C1 segment of cervical spinal cord (tissue), 14 donors: Measurements from ENCODE around the gene MEIOSIN.
"Not testable (repeated sequence)": the region's sequence is repeated elsewhere in the genome, so short reads cannot be mapped to it uniquely, and the experiment has no call there.

Source experiments
- DNase-seq, 14 donors: peaks; one replicate each; lab custom pipeline; 2025; lab: John Stamatoyannopoulos, UW

The MEIOSIN gene

DNA sequence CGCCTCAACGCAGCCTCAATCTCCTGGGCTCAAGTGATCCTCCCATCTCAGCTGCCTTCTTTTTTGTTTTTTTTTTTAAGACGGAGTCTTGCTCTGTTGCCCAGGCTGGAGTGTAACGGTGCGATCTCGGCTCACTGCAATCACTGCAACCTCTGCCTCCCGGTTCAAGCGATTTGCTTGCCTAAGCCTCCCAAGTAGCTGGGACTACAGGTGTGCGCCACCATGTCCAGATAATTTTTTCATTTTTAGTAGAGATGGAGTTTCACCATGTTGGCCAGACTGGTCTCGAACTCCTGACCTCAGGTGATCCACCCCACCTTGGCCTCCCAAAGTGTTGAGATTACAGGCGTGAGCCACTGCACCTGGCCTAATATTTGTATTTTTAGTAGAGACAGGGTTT lies 13.2 kb upstream of the MEIOSIN start:
- DNase-seq: not testable (repeated sequence)

DNA sequence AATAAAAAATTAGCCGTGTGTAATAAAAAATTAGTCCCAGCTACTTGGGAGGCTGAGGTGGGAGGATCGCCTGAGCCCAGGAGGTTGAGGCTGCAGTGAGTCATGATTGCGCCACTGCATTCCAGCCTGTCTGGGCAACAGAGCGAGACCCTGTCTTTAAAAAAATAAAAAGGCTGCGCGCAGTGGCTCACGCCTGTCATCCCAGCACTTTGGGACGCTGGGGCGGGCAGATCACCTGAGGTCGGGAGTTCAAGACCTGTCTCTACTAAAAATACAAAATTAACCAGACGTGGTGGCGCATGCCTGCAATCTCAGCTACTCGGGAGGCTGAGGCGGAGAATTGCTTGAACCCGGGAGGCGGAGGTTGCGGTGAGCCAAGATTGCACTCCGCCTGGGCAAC lies 4.6 kb upstream of the MEIOSIN start:
- DNase-seq: not testable (repeated sequence)

DNA sequence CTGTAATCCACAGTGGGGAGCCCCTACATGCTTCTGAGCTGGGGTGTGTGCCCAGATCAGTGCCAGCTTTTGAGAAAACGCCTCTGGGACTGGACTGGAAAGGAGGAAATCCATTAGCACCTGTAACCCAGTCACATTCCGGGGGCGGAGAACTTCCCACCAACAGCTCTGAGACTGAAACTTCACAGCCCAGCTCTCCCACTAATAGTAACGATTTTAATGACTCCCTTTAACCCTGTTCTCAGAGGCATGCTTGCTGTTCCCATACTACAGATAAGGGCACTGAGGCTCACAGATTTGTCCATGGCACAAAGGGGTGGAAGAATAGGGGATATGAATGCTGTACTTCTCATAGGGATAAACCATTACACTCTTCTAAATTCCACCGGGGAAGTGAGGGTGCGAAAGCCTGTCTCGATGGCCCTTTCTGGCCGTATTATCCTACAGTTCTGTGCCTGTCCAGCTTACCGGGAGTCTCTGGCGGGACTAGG lies 3.4 kb upstream of the MEIOSIN start:
- DNase-seq: peak in 1 of 14 donors; percentile 18

DNA sequence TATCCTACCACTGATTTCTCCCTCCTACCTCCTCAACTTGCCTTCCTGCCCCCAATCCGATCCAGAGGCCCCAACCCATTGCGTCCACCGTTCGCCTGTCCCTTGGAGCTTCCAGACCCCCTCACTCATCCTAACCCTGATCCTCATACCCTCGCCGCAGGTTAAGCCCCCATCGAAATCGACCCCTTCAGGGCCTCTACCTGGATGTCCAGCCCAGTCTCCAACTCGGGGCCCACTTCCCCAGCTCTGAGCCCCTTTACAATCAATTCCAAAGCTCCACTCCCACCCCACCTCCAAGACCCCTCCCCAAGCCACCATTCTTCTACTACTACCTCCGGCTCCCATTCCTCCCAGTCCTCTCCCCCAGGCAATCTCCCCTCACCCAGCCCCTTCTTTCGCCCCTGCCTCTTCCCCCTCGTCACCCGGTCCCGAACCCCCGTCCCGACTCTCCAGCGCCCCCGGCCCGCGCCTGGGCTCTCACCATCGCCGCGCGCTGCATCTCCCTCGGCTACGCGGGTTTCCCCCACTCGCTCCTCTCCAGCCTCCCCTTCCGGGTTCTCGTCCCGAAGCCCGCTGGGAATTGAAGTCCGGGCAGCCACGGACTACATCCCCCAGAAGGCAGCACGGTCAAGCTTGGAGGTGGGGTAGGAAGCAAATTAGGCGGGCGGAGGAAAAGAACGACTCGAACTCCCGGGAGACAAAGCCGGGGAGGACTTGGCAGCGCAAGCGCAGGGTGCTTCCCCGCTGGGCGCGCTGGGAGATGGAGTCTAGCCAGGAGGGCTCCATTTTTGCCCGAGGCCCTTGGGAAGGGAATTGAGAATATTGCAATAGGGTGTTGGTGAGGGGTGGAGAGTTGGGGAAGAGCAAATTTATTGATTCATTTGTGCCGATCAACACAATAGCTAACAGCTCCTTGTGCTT lies 2.6 kb upstream of the MEIOSIN start, which contains the start of gene FBXO46:
TSS of gene FBXO46 (minus strand) at position 529 of the 921 bp plus-strand sequence. CDS start 17,401 bp downstream, outside the sequence.
- peak; percentile 61 to 98 (median 95) for DNase-seq

DNA sequence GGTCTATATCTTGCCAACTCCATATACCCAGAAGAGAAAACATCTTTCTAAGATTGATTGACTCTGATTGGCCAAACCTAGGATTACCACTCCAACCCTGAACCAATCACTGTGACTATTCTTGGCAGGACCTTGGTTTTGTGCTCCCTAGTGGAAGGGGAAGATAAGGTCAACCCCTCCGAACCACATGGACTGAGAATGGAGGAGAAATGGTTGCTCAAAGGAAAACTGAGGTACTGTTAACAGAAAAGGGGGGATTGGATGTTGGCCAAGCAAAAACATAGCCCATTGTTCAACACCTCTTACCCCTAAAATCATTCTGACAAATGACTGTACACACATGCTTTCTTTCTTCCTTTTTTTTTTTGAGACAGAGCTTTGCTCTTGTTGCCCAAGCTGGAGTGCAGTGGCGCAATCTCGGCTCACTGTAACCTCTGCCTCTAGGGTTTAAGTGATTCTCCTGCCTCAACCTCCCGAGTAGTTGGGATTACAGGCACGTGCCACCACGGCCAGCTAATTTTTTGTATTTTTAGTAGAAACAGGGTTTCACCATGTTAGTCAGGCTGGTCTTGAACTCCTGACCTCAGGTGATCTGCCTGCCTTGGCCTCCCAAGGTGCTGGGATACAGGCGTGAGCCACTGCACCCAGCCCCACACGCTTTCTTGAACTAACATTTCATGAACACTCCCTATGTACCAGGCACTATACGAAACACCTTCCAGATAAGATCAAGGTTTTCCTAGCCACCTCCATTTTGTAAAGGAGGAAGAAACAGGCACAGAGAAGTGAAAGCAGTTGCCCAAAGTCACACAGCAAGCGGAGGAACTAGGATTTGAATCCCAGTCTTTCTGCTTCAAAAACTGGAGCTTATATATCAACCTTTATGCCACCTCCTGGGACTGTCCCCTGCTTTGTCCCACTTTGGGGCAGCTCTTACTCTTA lies 6.5 kb downstream of the MEIOSIN start:
- DNase-seq: no peak

- DNase-seq: no peak
These were observed 9.7 kb downstream of the MEIOSIN start for GRCh38 chr19:45742969-45743368.

DNA sequence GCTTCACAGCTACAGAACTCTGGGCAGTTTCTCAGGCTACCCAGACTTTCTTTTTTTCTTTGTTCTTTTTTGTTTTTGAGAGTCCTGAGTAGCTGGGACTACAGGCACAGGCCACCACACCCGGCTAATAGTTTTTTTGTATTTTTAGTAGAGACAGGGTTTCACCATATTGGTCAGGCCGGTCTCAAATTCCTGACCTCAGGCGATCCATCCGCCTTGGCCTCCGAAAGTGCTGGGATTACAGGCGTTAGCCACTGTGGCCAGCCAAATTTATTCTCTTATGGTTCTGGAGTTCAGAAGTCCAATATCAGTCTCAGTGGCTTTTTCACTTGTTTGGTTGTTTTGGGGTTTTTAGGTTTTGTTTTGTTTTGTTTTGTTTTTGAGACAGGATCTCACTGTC lies 12.4 kb downstream of the MEIOSIN start:
- no peak for DNase-seq

DNA sequence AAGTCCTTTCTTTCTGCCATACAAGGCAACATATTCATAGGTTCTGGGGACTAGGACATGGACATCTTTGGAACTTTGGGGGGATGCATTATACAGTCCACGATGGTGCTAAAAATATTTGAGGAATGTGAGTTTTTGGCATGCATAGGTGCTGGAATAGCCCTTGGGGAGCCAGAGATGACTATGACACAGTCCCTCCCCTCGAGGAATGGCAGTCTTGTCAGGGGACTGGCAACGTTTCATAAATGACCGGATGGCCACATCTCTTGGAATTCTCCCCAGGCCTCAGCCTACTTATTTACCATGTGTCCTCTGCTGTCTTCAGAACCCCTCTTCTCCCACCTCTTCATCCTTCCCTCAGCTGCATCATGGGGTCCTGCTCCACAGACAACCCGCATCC lies 13.6 kb downstream of the MEIOSIN start:
- no peak for DNase-seq

- no peak for DNase-seq
These were observed 14.3 kb downstream of the MEIOSIN start for GRCh38 chr19:45747513-45747912.

- DNase-seq: not testable (repeated sequence)
These were observed 18.2 kb downstream of the MEIOSIN start for GRCh38 chr19:45751483-45751882.

- DNase-seq: no peak
These were observed 19.4 kb downstream of the MEIOSIN start for GRCh38 chr19:45752639-45753038.

GRCh38 chr19:45753548-45753947 lies 20.3 kb downstream of the MEIOSIN start:
- no peak for DNase-seq

GRCh38 chr19:45754323-45754722 lies 21.1 kb downstream of the MEIOSIN start:
- no peak for DNase-seq

DNA sequence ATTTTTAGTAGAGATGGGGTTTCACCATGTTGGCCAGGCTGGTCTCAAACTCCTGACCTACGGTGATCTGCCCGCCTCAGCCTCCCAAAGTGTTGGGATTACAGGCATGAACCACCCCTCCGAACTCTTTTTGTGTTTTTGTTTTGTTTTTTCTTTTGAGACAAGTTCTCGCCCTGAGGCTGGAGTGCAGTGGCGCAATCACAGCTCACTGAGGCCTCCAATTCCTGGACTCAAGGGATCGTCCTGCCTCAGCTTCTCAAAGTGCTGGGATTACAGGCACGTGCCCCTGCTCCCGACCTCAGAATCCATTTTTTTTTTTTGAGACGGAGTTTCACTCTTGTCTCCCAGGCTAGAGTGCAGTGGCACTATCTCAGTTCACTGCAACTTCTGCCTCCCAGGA lies 24.5 kb downstream of the MEIOSIN start:
- DNase-seq: no peak

GRCh38 chr19:45758921-45759320 lies 25.7 kb downstream of the MEIOSIN start:
- DNase-seq: no peak

DNA sequence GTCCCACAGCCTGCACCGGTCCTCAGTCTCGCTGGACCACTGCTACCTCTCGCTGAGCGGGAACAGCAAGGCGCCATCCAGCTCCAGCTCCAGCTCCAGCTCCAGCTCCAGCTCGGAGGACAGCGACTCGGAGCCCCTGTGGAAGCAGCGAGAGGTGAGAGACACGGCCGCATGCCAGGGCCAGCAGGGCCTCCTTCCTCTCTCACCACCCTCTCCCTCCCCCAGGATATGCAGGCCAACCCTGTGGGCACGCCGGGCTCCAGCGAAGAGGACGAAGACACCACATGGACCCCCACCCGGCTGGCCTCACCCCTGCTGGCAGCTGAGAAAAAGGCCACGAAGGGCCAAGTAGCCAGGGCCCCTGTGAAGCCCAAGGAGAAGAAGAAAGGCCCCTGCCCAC lies 28.5 kb downstream of the MEIOSIN start:
- no peak for DNase-seq

- DNase-seq: no peak
These were observed 29.8 kb downstream of the MEIOSIN start for GRCh38 chr19:45762870-45763631.

- no peak for DNase-seq
These were observed 30.6 kb downstream of the MEIOSIN start for GRCh38 chr19:45763691-45764294.

DNA sequence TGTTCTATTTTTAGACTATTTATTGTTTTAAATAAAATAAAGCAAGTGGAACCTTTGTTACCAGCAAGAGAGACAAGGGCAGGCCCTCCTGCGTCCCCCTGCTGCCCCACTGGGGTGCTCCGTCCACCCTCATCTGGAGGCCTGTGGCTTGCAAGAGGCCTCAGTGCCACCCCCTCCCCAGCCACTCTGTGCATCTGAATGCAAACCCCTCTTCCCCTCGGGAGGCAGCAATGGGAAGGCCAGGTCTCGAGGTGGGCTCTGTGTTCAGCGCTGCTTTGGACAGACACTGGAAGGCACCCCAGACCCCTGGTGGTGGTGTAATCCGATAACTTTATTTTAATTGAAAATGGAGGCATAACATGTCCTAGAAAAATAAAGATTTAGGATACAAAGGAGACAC lies 31.2 kb downstream of the MEIOSIN start:
- DNase-seq: no peak

GRCh38 chr19:45764945-45765701 lies 31.9 kb downstream of the MEIOSIN start:
- no peak for DNase-seq
